Colonic mucosa (tissue), 4 donors: ENCODE data around the gene RPTN. TPM values are rescaled to one million over a fixed set of nuclear protein-coding genes. Genes with fewer than 3 reads are reported as not detected.

Experiments
- DNase-seq: peaks from one replicate; pipeline ENCODE4 v3.0.0-alpha.2; 2020
- H3K27ac ChIP-seq: fragments of 200-600 bp; one replicate; pipeline ENCODE4 v1.8.0; 2021
- H3K27me3 ChIP-seq: fragments of 200-600 bp; one replicate; pipeline ENCODE4 v1.8.0; 2021
- H3K36me3 ChIP-seq: fragments of 200-600 bp; one replicate; pipeline ENCODE4 v1.8.0; 2021
- H3K4me1 ChIP-seq: fragments of 200-600 bp; one replicate; pipeline ENCODE4 v1.8.0; 2021; ENCODE audit warnings: mild to moderate bottlenecking
- H3K4me3 ChIP-seq: fragments of 200-600 bp; one replicate; pipeline ENCODE4 v1.8.0; 2021
- H3K9ac ChIP-seq, 2 donors: one replicate each; pipeline ENCODE4 v1.7.0; 2013; ENCODE audit warnings: control low read depth in 2 of 2, low read depth in 2 of 2, low read length in 2 of 2
- H3K9me3 ChIP-seq: fragments of 200-600 bp; one replicate; pipeline ENCODE4 v1.8.0; 2021
- intact Hi-C: fragments of 100-400 bp; cut with DNase I; formaldehyde crosslinking; loops from one replicate; pipeline ENCODE4 v1.14.1; 2022
- total RNA-seq, 2 donors: library from RNA; stranded (reverse); fragmentation: NEBNext Ultra II Directional in 1 of 2; extraction: Animal tissue kit (Norgen Biotek cat#: 25700) in 1 of 2; gene quantifications; one replicate each; pipeline ENCODE4 v1.2.1, GENCODE V29; 2021
- TF ChIP-seq, protein P1 (sequence below): fragments of 200-600 bp; IDR thresholded peaks from one replicate; pipeline ENCODE4 v1.8.0; 2022; ENCODE audit warnings: antibody characterized with exemption, mild to moderate bottlenecking
- donor health status: healthy.
- donor health status: DM: no; HTN: no; CAD: no.
- donor health status: DM: no; HTN: no; CAD: no.

RPTN gene
- total RNA-seq, 2 donors from 2014 or later: not detected

DNA sequence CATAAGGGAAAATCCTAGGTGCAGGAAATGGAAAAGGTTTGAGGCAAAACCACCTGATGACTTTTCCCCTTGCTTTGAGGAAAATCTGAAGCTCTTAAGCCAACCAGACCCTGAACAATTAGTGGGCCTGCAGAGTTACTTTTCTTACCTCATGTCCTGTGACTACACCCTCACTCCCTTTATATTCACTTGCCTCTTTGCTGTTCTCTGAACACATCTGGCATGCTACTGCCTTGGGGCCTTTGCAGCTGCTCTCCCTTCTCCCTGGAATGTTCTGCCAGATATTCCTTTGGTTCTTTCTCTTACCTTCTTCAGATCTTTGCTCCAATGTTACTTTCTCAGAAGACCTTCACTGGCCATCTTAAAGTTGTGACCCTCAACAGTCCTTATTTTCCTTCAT, 21.8 kb downstream of the RPTN start:
- Histone ChIP-seq H3K9ac (no peak overlapping the region), H3K36me3 (no peaks in the 10 kb centered on the region), H3K9me3 (no peaks in the 10 kb centered on the region), H3K4me3 (no peak overlapping the region), H3K27ac (no peak overlapping the region), H3K27me3 (peaks cover 6% of the 10 kb centered on the region), H3K4me1 (no peaks in the 10 kb centered on the region)
- intact Hi-C loops: no loop called here
- TF ChIP-seq, protein P1, sequence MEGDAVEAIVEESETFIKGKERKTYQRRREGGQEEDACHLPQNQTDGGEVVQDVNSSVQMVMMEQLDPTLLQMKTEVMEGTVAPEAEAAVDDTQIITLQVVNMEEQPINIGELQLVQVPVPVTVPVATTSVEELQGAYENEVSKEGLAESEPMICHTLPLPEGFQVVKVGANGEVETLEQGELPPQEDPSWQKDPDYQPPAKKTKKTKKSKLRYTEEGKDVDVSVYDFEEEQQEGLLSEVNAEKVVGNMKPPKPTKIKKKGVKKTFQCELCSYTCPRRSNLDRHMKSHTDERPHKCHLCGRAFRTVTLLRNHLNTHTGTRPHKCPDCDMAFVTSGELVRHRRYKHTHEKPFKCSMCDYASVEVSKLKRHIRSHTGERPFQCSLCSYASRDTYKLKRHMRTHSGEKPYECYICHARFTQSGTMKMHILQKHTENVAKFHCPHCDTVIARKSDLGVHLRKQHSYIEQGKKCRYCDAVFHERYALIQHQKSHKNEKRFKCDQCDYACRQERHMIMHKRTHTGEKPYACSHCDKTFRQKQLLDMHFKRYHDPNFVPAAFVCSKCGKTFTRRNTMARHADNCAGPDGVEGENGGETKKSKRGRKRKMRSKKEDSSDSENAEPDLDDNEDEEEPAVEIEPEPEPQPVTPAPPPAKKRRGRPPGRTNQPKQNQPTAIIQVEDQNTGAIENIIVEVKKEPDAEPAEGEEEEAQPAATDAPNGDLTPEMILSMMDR: no peak
- DNase-seq: no peak

DNA sequence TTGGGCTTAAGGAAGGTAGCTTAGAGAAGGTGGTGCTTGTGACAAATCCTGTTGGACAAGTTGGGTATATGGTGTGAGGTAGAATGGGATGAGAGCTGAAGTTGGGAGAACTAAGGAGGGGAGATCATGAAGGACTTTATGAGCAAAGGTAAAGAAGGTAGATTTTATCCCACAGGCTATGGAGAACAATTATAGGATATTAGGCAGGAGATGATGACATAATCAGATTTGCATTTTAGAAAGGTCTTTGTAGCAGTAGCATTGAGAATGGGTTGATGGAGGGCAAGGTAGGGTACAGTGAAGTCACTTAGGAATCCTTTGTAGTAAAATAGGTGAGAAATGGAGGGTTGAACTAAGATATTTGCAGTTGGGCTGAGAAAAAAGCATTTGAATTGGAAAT, 28.8 kb downstream of the RPTN start:
- Histone ChIP-seq H3K4me1 (no peaks in the 10 kb centered on the region), H3K9me3 (no peaks in the 10 kb centered on the region), H3K27me3 (peaks cover 2% of the 10 kb centered on the region), H3K9ac (no peak overlapping the region), H3K36me3 (no peaks in the 10 kb centered on the region), H3K4me3 (no peak overlapping the region), H3K27ac (no peak overlapping the region)
- intact Hi-C loops: no loop called here
- TF ChIP-seq, protein P1: no peak
- DNase-seq: no peak

DNA sequence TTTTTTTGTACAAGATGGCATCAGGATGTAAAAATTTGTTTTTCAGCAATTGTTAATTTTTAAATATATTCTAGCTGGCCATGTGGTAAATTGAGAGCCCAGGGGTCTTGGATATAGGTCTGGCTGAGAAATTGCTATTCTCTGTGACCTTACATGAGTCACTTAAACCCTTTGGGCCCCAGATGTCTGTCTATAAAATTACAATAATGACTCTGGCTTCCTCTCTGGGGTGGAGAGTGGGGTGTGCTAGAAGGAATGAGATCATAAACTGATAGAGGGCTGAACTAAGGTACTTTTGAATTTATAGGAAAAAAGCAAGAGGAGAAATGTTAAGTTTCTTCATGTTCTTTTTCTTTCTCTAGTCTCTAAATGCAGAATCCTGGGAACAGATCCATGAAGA, 31.4 kb downstream of the RPTN start:
- H3K27ac ChIP-seq: no peak overlapping the region
- TF ChIP-seq, protein P1: no peak
- intact Hi-C loops: no loop called here
- H3K27me3 ChIP-seq: peaks cover 3% of the 10 kb centered on the region
- H3K9me3 ChIP-seq: no peaks in the 10 kb centered on the region
- no peak for DNase-seq
- H3K4me1 ChIP-seq: no peaks in the 10 kb centered on the region
- no peak overlapping the region for H3K9ac ChIP-seq
- H3K4me3 ChIP-seq: no peak overlapping the region
- no peaks in the 10 kb centered on the region for H3K36me3 ChIP-seq

DNA sequence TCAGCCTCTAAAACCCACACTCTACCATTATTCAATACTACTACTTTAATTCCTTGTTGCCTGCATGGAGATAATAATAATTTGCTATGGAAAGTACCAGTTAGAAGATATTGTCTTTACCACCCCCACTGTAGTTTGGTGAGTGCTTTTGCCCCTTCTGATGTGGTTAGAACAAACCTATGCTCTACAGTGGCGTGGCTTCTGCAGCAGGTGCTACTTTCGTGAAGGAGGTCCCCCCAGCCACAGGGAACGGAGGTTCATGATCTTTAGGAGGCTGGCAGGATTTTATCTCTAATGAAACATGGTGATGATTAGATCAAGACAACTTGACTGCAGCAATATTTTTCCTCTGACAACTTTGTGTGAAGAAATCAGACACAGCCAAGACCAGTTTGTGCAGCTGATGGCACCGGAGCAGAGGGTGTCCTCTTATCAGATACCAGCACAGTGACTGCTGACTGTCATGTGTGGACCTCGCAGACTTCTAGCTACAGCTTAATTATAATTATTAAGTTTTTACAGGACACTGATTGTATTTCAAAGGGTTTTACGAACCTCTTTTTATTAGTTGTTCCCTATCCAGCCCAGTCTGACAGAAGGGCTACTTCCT, 33.1 kb downstream of the RPTN start:
- H3K27ac ChIP-seq: no peak overlapping the region
- H3K36me3 ChIP-seq: no peaks in the 10 kb centered on the region
- H3K9me3 ChIP-seq: no peaks in the 10 kb centered on the region
- intact Hi-C loops: no loop called here
- no peak overlapping the region for H3K9ac ChIP-seq
- no peak overlapping the region for H3K4me3 ChIP-seq
- TF ChIP-seq, protein P1: no peak
- H3K4me1 ChIP-seq: no peaks in the 10 kb centered on the region
- no peak for DNase-seq
- peaks cover 3% of the 10 kb centered on the region for H3K27me3 ChIP-seq

DNA sequence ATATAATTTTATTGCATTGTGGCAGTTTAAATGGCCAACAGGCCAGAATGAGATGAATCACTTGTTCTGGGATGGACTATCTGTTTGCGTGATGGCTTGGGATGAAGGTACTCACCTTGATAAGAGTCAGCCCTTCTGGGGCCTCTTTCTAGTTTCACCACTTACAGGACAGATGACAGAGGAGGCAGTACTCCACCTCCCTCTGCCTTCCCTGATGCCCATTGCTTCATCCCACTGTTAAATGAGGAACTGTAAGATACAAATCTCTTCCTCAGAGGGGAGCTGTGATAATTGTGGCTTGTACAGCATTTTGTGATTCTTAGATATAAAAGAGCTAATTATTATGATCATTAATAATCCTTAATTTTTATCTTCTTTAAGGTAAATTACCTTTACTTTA, 40.1 kb downstream of the RPTN start:
- intact Hi-C loops: no loop called here
- DNase-seq: no peak
- H3K4me3 ChIP-seq: no peak overlapping the region
- no peak overlapping the region for H3K9ac ChIP-seq
- TF ChIP-seq, protein P1: no peak
- no peaks in the 10 kb centered on the region for H3K4me1 ChIP-seq
- H3K27ac ChIP-seq: no peak overlapping the region
- H3K9me3 ChIP-seq: no peaks in the 10 kb centered on the region
- H3K36me3 ChIP-seq: no peaks in the 10 kb centered on the region
- peaks cover 16% of the 10 kb centered on the region for H3K27me3 ChIP-seq
